ENCODE results near the gene FOCAD. TPM values are rescaled to one million over a fixed set of nuclear protein-coding genes. Genes with fewer than 3 reads are reported as not detected.

FOCAD gene
- total RNA-seq, 1 experiment from 2014 or later, result 43.3 TPM

DNA sequence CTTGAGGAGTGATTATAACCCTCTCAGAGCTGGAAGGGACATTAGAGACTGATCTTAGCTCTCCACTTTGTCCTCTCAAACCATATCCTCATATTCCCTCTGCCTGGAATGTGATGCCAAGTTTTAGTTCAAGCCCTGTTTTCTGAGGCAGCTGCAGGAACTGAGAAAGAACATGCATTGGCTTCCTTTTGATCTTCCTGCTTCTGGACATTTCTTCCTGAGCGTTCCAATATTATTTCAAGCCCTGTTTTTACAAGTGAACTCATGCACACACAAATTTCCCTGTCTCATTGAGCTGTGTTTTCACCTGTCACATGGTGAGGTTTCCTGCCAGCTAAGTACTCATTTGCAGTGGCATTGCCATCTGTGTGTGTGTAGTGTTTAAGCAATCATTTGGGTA lies 17.0 kb downstream of the FOCAD start:
- H2BK15ac ChIP-seq (ENCODE audit: low read depth, low read length), result no peak overlapping the region
- TF ChIP-seq, protein P1, sequence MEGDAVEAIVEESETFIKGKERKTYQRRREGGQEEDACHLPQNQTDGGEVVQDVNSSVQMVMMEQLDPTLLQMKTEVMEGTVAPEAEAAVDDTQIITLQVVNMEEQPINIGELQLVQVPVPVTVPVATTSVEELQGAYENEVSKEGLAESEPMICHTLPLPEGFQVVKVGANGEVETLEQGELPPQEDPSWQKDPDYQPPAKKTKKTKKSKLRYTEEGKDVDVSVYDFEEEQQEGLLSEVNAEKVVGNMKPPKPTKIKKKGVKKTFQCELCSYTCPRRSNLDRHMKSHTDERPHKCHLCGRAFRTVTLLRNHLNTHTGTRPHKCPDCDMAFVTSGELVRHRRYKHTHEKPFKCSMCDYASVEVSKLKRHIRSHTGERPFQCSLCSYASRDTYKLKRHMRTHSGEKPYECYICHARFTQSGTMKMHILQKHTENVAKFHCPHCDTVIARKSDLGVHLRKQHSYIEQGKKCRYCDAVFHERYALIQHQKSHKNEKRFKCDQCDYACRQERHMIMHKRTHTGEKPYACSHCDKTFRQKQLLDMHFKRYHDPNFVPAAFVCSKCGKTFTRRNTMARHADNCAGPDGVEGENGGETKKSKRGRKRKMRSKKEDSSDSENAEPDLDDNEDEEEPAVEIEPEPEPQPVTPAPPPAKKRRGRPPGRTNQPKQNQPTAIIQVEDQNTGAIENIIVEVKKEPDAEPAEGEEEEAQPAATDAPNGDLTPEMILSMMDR (conservative IDR thresholded peaks at IDR 0.05), result no peak
- H3K4me1 ChIP-seq (ENCODE audit: insufficient read depth, low read length), result no peaks in the 10 kb centered on the region
- no peak overlapping the region for H3K23ac ChIP-seq (ENCODE audit: insufficient read length, low read depth, low read length)
- H4K20me1 ChIP-seq (ENCODE audit: control insufficient read depth, insufficient read depth, insufficient read length), result no peaks in the 10 kb centered on the region
- 0 out of 2 replicates have a peak, but pooled peaks cover 4% of the 10 kb centered on the region for H3K79me2 ChIP-seq (ENCODE audit: insufficient read depth, low read length)
- no peak overlapping the region for H3K27ac ChIP-seq (ENCODE audit: insufficient read length, low read depth, low read length)
- no peak overlapping the region for H4K5ac ChIP-seq (ENCODE audit: insufficient read length, low read depth, low read length)
- no peak overlapping the region for H2BK12ac ChIP-seq (ENCODE audit: insufficient read length, low read depth, low read length)
- H3K9ac ChIP-seq (ENCODE audit: extremely low read depth, insufficient read length, low read length), result no peak overlapping the region
- H2BK20ac ChIP-seq (ENCODE audit: low read depth, low read length, poor library complexity, severe bottlenecking), result no peak overlapping the region
- H4K8ac ChIP-seq (replicated peaks; ENCODE audit: insufficient read length, low read depth, low read length), result no peak overlapping the region
- Mint-ChIP-seq H3K9me3 (no peaks in the 10 kb centered on the region), H3K27me3 (ENCODE audit: low read depth) (no peaks in the 10 kb centered on the region), H3K4me3 (no peak overlapping the region), H3K4me1 (peaks cover 17 to 23% of the 10 kb centered on the region in 2 experiments), H3K27ac (peak overlapping the region in 1 of 3 experiments; percentile 42; a peak in 1 of 7 replicates), H3K36me3 (ENCODE audit: insufficient read depth in 1 of 3, low read depth in 3 of 3) (no peaks in the 10 kb centered on the region)
- H2AFZ ChIP-seq (ENCODE audit: low read length), result no peak overlapping the region
- no peak overlapping the region for H3K4me2 ChIP-seq (ENCODE audit: insufficient read depth, insufficient read length, low read length)
- peak overlapping the region; percentile 27 for H2BK5ac ChIP-seq (ENCODE audit: insufficient read length, low read length)
- no peak overlapping the region for H3K14ac ChIP-seq (ENCODE audit: insufficient read depth, low read length)
- H3K56ac ChIP-seq (ENCODE audit: insufficient read length, low read depth, low read length), result no peak overlapping the region
- no peaks in the 10 kb centered on the region for H3K9me3 ChIP-seq (ENCODE audit: control insufficient read depth, low read depth, low read length)
- no peak overlapping the region for H3K4ac ChIP-seq (ENCODE audit: low read depth, low read length)
- H3T11ph ChIP-seq (ENCODE audit: low read length), result no peak overlapping the region
- H3K18ac ChIP-seq (ENCODE audit: insufficient read length, low read depth, low read length), result no peak overlapping the region
- H2AK5ac ChIP-seq (ENCODE audit: insufficient read length, low read length), result no peak overlapping the region
- H3K79me1 ChIP-seq (ENCODE audit: insufficient read depth, low read depth, low read length, poor library complexity, severe bottlenecking), result peaks cover 3% of the 10 kb centered on the region
- H2BK120ac ChIP-seq (ENCODE audit: low read depth, low read length, poor library complexity, severe bottlenecking), result no peak overlapping the region
- no peak overlapping the region for H4K91ac ChIP-seq (ENCODE audit: insufficient read length, low read depth, low read length)
- no peak for DNase-seq
- no peaks in the 10 kb centered on the region for H3K23me2 ChIP-seq (ENCODE audit: insufficient read length, low read depth, low read length, poor library complexity, severe bottlenecking)
- no peaks in the 10 kb centered on the region for H3K27me3 ChIP-seq (ENCODE audit: insufficient read depth, low read length)
- no CpG with 5 or more reads among the region's 1 CpG for WGBS (ENCODE audit: extremely low coverage, insufficient read length, low lambda C conversion rate)
